Astrocyte (in vitro differentiated cells and primary cell): Measurements from ENCODE around the gene PRPH. TPM values are rescaled to one million over a fixed set of nuclear protein-coding genes. Genes with fewer than 3 reads are reported as not detected.

ENCODE experiments used
- DNase-seq: peaks from one replicate; pipeline ENCODE4 v3.0.0-alpha.2; 2010; ENCODE audit warnings: low read depth
- FAIRE-seq: peaks from 2 replicates; lab custom pipeline; 2011; peaks lifted over from hg19 to GRCh38; lab: Jason Lieb, UNC
- H2AFZ ChIP-seq: 2 replicates; pipeline ENCODE4 v1.6.0; 2012; ENCODE audit warnings: low read depth, low read length, inconsistent platforms
- H3K27ac ChIP-seq: 2 replicates; pipeline ENCODE4 v1.5.1; 2011; ENCODE audit warnings: low read depth, low read length, inconsistent platforms
- H3K27me3 ChIP-seq: 2 replicates; pipeline ENCODE4 v1.6.0; 2011; ENCODE audit warnings: low read length, inconsistent platforms; ENCODE audit not compliant: insufficient read depth
- H3K36me3 ChIP-seq: 2 replicates; pipeline ENCODE4 v1.5.1; 2011; ENCODE audit warnings: low read length, inconsistent platforms; ENCODE audit not compliant: insufficient read depth
- H3K4me1 ChIP-seq: 2 replicates; pipeline ENCODE4 v1.5.1; 2011; ENCODE audit warnings: low read length, inconsistent platforms; ENCODE audit not compliant: insufficient read depth
- H3K4me2 ChIP-seq: 2 replicates; pipeline ENCODE4 v1.6.0; 2012; ENCODE audit warnings: low read length, inconsistent platforms
- H3K4me3 ChIP-seq: 2 replicates; pipeline ENCODE4 v1.5.1; 2011; ENCODE audit warnings: low read depth, mild to moderate bottlenecking, low read length, inconsistent platforms; ENCODE audit not compliant: insufficient read depth
- H3K79me2 ChIP-seq: 2 replicates; pipeline ENCODE4 v1.6.0; 2012; ENCODE audit warnings: mild to moderate bottlenecking, low read length, inconsistent platforms; ENCODE audit not compliant: insufficient read depth
- H3K9ac ChIP-seq: 2 replicates; pipeline ENCODE4 v1.6.0; 2012; ENCODE audit warnings: mild to moderate bottlenecking, low read length, inconsistent platforms
- H3K9me3 ChIP-seq: 2 replicates; pipeline ENCODE4 v1.5.1; 2012; ENCODE audit warnings: low read depth, mild to moderate bottlenecking, low read length, inconsistent platforms; ENCODE audit not compliant: insufficient read depth
- H4K20me1 ChIP-seq: 2 replicates; pipeline ENCODE4 v1.6.0; 2012; ENCODE audit warnings: low read length, inconsistent platforms; ENCODE audit not compliant: insufficient read depth
- H3K27ac Mint-ChIP-seq: one replicate; pipeline ENCODE4 v1.8.0; 2021; ENCODE audit warnings: mild to moderate bottlenecking, mixed read lengths; ENCODE audit not compliant: unreplicated experiment
- H3K27me3 Mint-ChIP-seq: one replicate; pipeline ENCODE4 v1.8.0; 2021; ENCODE audit warnings: low read depth, mixed read lengths; ENCODE audit not compliant: unreplicated experiment
- H3K36me3 Mint-ChIP-seq: one replicate; pipeline ENCODE4 v1.8.0; 2021; ENCODE audit warnings: low read depth, mixed read lengths; ENCODE audit not compliant: unreplicated experiment
- H3K4me1 Mint-ChIP-seq: one replicate; pipeline ENCODE4 v1.8.0; 2021; ENCODE audit warnings: low read depth, mixed read lengths; ENCODE audit not compliant: unreplicated experiment
- H3K4me3 Mint-ChIP-seq: one replicate; pipeline ENCODE4 v1.8.0; 2021; ENCODE audit warnings: mild to moderate bottlenecking, moderate library complexity, mixed read lengths; ENCODE audit not compliant: unreplicated experiment
- H3K9me3 Mint-ChIP-seq: one replicate; pipeline ENCODE4 v1.8.0; 2021; ENCODE audit warnings: mild to moderate bottlenecking, mixed read lengths; ENCODE audit not compliant: unreplicated experiment
- CTCF ChIP-seq: IDR thresholded peaks from 2 replicates; pipeline ENCODE4 v1.5.1; 2011; ENCODE audit warnings: low read depth, mild to moderate bottlenecking, inconsistent platforms, low read length, moderate library complexity; ENCODE audit not compliant: insufficient read depth
- EZH2 ChIP-seq: IDR thresholded peaks from 2 replicates; pipeline ENCODE4 v1.6.1; 2012; ENCODE audit warnings: mild to moderate bottlenecking, low read length, inconsistent platforms; ENCODE audit not compliant: insufficient read depth
- total RNA-seq: library from RNA; stranded (reverse); gene quantifications from 2 replicates; pipeline ENCODE4 v1.2.1, GENCODE V29; 2021

PRPH gene
- total RNA-seq, 1 donor from 2014 or later = not detected

GRCh38 chr12:49342066-49342913 is 47.3 kb downstream of the PRPH start:
- Mint-ChIP-seq H3K4me1 (peaks cover 5% of the 10 kb centered on the region), H3K9me3 (peaks cover 2% of the 10 kb centered on the region), H3K4me3 (no peak overlapping the region), H3K27ac (no peak overlapping the region), H3K27me3 (peaks cover 83% of the 10 kb centered on the region), H3K36me3 (peaks cover 4% of the 10 kb centered on the region)
- H3K9ac ChIP-seq = peak overlapping the region; percentile 17
- H4K20me1 ChIP-seq = no peaks in the 10 kb centered on the region
- H3K27me3 ChIP-seq = peaks cover 69% of the 10 kb centered on the region
- H3K79me2 ChIP-seq = no peaks in the 10 kb centered on the region
- DNase-seq = peak; percentile 39
- H2AFZ ChIP-seq = peak overlapping the region; percentile 61
- peak overlapping the region; percentile 78 for H3K4me2 ChIP-seq
- peak; percentile 94 for TF ChIP-seq EZH2
- TF ChIP-seq CTCF = peak; percentile 73
- no peak overlapping the region for H3K27ac ChIP-seq
- H3K9me3 ChIP-seq = no peaks in the 10 kb centered on the region
- H3K4me1 ChIP-seq = peaks cover 30% of the 10 kb centered on the region
- peak overlapping the region; percentile 35 for H3K4me3 ChIP-seq
- FAIRE-seq = no peak
- H3K36me3 ChIP-seq = no peaks in the 10 kb centered on the region

- H3K27me3 Mint-ChIP-seq = peaks cover 78% of the 10 kb centered on the region
- H3K4me2 ChIP-seq = peak overlapping the region; percentile 78
- H3K27ac Mint-ChIP-seq = no peak overlapping the region
- H3K27ac ChIP-seq = no peak overlapping the region
- no peaks in the 10 kb centered on the region for H4K20me1 ChIP-seq
- H3K36me3 Mint-ChIP-seq = peaks cover 4% of the 10 kb centered on the region
- H3K36me3 ChIP-seq = no peaks in the 10 kb centered on the region
- peaks cover 2% of the 10 kb centered on the region for H3K9me3 Mint-ChIP-seq
- TF ChIP-seq EZH2 (no peak), CTCF (no peak)
- peak overlapping the region; percentile 61 for H2AFZ ChIP-seq
- H3K9ac ChIP-seq = peak overlapping the region; percentile 11
- H3K4me3 Mint-ChIP-seq = no peak overlapping the region
- peaks cover 6% of the 10 kb centered on the region for H3K4me1 Mint-ChIP-seq
- peaks cover 60% of the 10 kb centered on the region for H3K27me3 ChIP-seq
- no peak for FAIRE-seq
- peaks cover 36% of the 10 kb centered on the region for H3K4me1 ChIP-seq
- H3K79me2 ChIP-seq = no peaks in the 10 kb centered on the region
- H3K4me3 ChIP-seq = peak overlapping the region; percentile 35
- no peaks in the 10 kb centered on the region for H3K9me3 ChIP-seq
- no peak for DNase-seq
Observed at GRCh38 chr12:49342914-49343731, 48.2 kb downstream of the PRPH start.
